H9 (cell line): ENCODE measurements around the gene CDH13. TPM values are rescaled to one million over a fixed set of nuclear protein-coding genes. Genes with fewer than 3 reads are reported as not detected.
A peak's percentile ranks its signal among the peaks of the same experiment; 100 is the strongest.

Experiments used
- DNase-seq: peaks from one replicate; pipeline ENCODE4 v3.0.0-alpha.2; 2017
- H2AFZ ChIP-seq: one replicate; pipeline ENCODE4 v1.6.1; 2013; ENCODE audit warnings: mild to moderate bottlenecking, low read length, control low read depth, moderate library complexity
- H2AK5ac ChIP-seq: 2 replicates; pipeline ENCODE4 v1.6.1; 2013; ENCODE audit warnings: low read length, control low read depth, mixed read lengths; ENCODE audit not compliant: insufficient read length
- H2BK120ac ChIP-seq: one replicate; pipeline ENCODE4 v1.6.1; 2013; ENCODE audit warnings: low read depth, mild to moderate bottlenecking, low read length, control low read depth, inconsistent platforms; ENCODE audit not compliant: poor library complexity, severe bottlenecking
- H2BK12ac ChIP-seq: 2 replicates; pipeline ENCODE4 v1.6.1; 2013; ENCODE audit warnings: low read length, control low read depth, mixed read lengths, low read depth; ENCODE audit not compliant: insufficient read length
- H2BK15ac ChIP-seq: 2 replicates; pipeline ENCODE4 v1.6.1; 2013; ENCODE audit warnings: low read depth, low read length, control low read depth
- H2BK20ac ChIP-seq: one replicate; pipeline ENCODE4 v1.6.1; 2013; ENCODE audit warnings: low read depth, mild to moderate bottlenecking, low read length, control low read depth, inconsistent platforms; ENCODE audit not compliant: poor library complexity, severe bottlenecking
- H2BK5ac ChIP-seq: 2 replicates; pipeline ENCODE4 v1.6.1; 2013; ENCODE audit warnings: low read length, control low read depth, mixed read lengths; ENCODE audit not compliant: insufficient read length
- H3K14ac ChIP-seq: 2 replicates; pipeline ENCODE4 v1.6.1; 2013; ENCODE audit warnings: low read length, control low read depth; ENCODE audit not compliant: insufficient read depth
- H3K18ac ChIP-seq: 2 replicates; pipeline ENCODE4 v1.6.1; 2013; ENCODE audit warnings: low read depth, mild to moderate bottlenecking, mixed read lengths, low read length, control low read depth; ENCODE audit not compliant: insufficient read length
- H3K23ac ChIP-seq: 2 replicates; pipeline ENCODE4 v1.6.1; 2013; ENCODE audit warnings: low read length, control low read depth, mixed read lengths, low read depth; ENCODE audit not compliant: insufficient read length
- H3K23me2 ChIP-seq: 2 replicates; pipeline ENCODE4 v1.6.1; 2013; ENCODE audit warnings: low read depth, mild to moderate bottlenecking, mixed read lengths, low read length, control low read depth; ENCODE audit not compliant: insufficient read length, poor library complexity, severe bottlenecking
- H3K27ac ChIP-seq: 2 replicates; pipeline ENCODE4 v1.5.1; 2013; ENCODE audit warnings: low read length, control low read depth, mixed read lengths, low read depth; ENCODE audit not compliant: insufficient read length
- H3K27me3 ChIP-seq: 2 replicates; pipeline ENCODE4 v1.6.1; 2013; ENCODE audit warnings: low read length, control low read depth, inconsistent platforms; ENCODE audit not compliant: insufficient read depth
- H3K4ac ChIP-seq: 2 replicates; pipeline ENCODE4 v1.6.1; 2013; ENCODE audit warnings: low read depth, mild to moderate bottlenecking, control low read depth, inconsistent platforms, low read length, moderate library complexity
- H3K4me1 ChIP-seq: 2 replicates; pipeline ENCODE4 v1.6.1; 2013; ENCODE audit warnings: low read length, control low read depth, inconsistent platforms; ENCODE audit not compliant: insufficient read depth
- H3K4me2 ChIP-seq: 2 replicates; pipeline ENCODE4 v1.6.1; 2013; ENCODE audit warnings: low read length, control low read depth, mixed read lengths; ENCODE audit not compliant: insufficient read length, insufficient read depth
- H3K56ac ChIP-seq: 2 replicates; pipeline ENCODE4 v1.6.1; 2013; ENCODE audit warnings: low read depth, mild to moderate bottlenecking, mixed read lengths, low read length, control low read depth; ENCODE audit not compliant: insufficient read length
- H3K79me1 ChIP-seq: 2 replicates; pipeline ENCODE4 v1.6.1; 2013; ENCODE audit warnings: low read depth, mild to moderate bottlenecking, moderate library complexity, low read length, control low read depth, inconsistent platforms; ENCODE audit not compliant: insufficient read depth, poor library complexity, severe bottlenecking
- H3K79me2 ChIP-seq: 2 replicates; pipeline ENCODE4 v1.6.1; 2013; ENCODE audit warnings: low read length, control low read depth, inconsistent platforms; ENCODE audit not compliant: insufficient read depth
- H3K9ac ChIP-seq: 2 replicates; pipeline ENCODE4 v1.6.1; 2013; ENCODE audit warnings: low read length, control low read depth, mixed read lengths; ENCODE audit not compliant: insufficient read length; ENCODE audit errors: extremely low read depth
- H3K9me3 ChIP-seq: one replicate; pipeline ENCODE4 v1.6.1; 2013; ENCODE audit warnings: low read depth, low read length, inconsistent platforms; ENCODE audit not compliant: control insufficient read depth
- H3T11ph ChIP-seq: one replicate; pipeline ENCODE4 v1.6.1; 2013; ENCODE audit warnings: mild to moderate bottlenecking, low read length, control low read depth, inconsistent platforms
- H4K20me1 ChIP-seq: one replicate; pipeline ENCODE4 v1.6.1; 2013; ENCODE audit not compliant: control insufficient read depth, insufficient read length, insufficient read depth
- H4K5ac ChIP-seq: 2 replicates; pipeline ENCODE4 v1.6.1; 2013; ENCODE audit warnings: low read depth, mild to moderate bottlenecking, mixed read lengths, low read length, control low read depth; ENCODE audit not compliant: insufficient read length
- H4K8ac ChIP-seq: replicated peaks from 2 replicates; pipeline ENCODE4 v1.6.1; 2013; ENCODE audit warnings: low read length, control low read depth, mixed read lengths, low read depth; ENCODE audit not compliant: insufficient read length
- H4K91ac ChIP-seq: 2 replicates; pipeline ENCODE4 v1.6.1; 2013; ENCODE audit warnings: low read depth, mild to moderate bottlenecking, moderate library complexity, mixed read lengths, low read length, control low read depth; ENCODE audit not compliant: insufficient read length
- H3K27ac Mint-ChIP-seq, 3 experiments: 2 replicates in 2 of 3; 3 replicates in 1 of 3; pipeline ENCODE4 v1.8.0; 2020 to 2021; ENCODE audit warnings: mixed read lengths in 3 of 3, mild to moderate bottlenecking in 1 of 3, moderate library complexity in 1 of 3
- H3K27me3 Mint-ChIP-seq: 2 replicates; pipeline ENCODE4 v1.8.0; 2021; ENCODE audit warnings: low read depth, mild to moderate bottlenecking, moderate library complexity, mixed read lengths
- H3K36me3 Mint-ChIP-seq, 3 experiments: 2 replicates in 2 of 3; 3 replicates in 1 of 3; pipeline ENCODE4 v1.8.0; 2020 to 2021; ENCODE audit warnings: low read depth in 3 of 3, mixed read lengths in 3 of 3; ENCODE audit not compliant: insufficient read depth in 1 of 3
- H3K4me1 Mint-ChIP-seq, 2 experiments: 2 replicates each; pipeline ENCODE4 v1.8.0; 2020; ENCODE audit warnings: mixed read lengths in 2 of 2
- H3K4me3 Mint-ChIP-seq, 2 experiments: 2 replicates in 1 of 2; 3 replicates in 1 of 2; pipeline ENCODE4 v1.8.0; 2020 to 2021; ENCODE audit warnings: mild to moderate bottlenecking in 2 of 2, mixed read lengths in 2 of 2, moderate library complexity in 1 of 2
- H3K9me3 Mint-ChIP-seq, 2 experiments: 2 replicates in 1 of 2; 3 replicates in 1 of 2; pipeline ENCODE4 v1.8.0; 2020; ENCODE audit warnings: mild to moderate bottlenecking in 2 of 2, mixed read lengths in 2 of 2, moderate library complexity in 1 of 2
- CTCF ChIP-seq: fragments of 200-600 bp; sonication (generic); conservative IDR thresholded peaks from 3 replicates; pipeline ENCODE4 v1.8.0; 2021; ENCODE audit warnings: antibody characterized with exemption, mild to moderate bottlenecking
- WGBS: extraction: QIAGEN DNeasy Blood & Tissue Kit; methylation state at CpG from one replicate; pipeline ENCODE4 v1.1.7; 2013; ENCODE audit warnings: missing lambda C conversion rate, low lambda C conversion rate, mixed read lengths; ENCODE audit not compliant: insufficient read length; ENCODE audit errors: extremely low coverage; 5-methylcytosine and 5-hydroxymethylcytosine counted together
- total RNA-seq: library from RNA; stranded (reverse); gene quantifications from 2 replicates; pipeline ENCODE4 v1.2.1, GENCODE V29; 2021

Gene CDH13
- total RNA-seq, 1 experiment from 2014 or later: 1.5 TPM

DNA sequence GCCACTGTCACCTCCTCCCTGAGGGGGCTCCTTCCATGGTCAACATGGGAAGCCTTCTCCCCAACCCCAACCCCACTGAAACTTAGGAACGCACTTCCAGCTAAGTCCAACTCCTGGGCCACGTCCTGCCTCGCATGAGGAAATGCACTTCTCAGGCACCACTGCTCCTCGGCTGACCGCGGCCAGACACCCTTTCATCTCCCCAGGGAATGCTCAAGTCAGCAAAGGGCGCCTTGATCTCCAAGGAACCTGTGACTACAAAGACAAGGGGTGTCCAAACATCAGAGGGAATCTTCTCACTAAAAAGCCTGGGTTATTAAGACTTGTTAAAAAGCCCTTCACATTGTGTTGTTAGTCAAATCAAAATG, 1056.1 kb downstream of the CDH13 start:
- Histone ChIP-seq H2AFZ (no peak overlapping the region), H2BK15ac (no peak overlapping the region), H4K8ac (no peak overlapping the region), H2BK20ac (no peak overlapping the region), H3K9ac (no peak overlapping the region), H4K5ac (no peak overlapping the region), H4K91ac (no peak overlapping the region), H2BK120ac (no peak overlapping the region), H3T11ph (no peak overlapping the region), H4K20me1 (no peaks in the 10 kb centered on the region), H3K79me2 (no peaks in the 10 kb centered on the region), H2AK5ac (no peak overlapping the region), H2BK12ac (no peak overlapping the region), H3K56ac (no peak overlapping the region), H2BK5ac (no peak overlapping the region), H3K27ac (no peak overlapping the region), H3K27me3 (no peaks in the 10 kb centered on the region), H3K23me2 (no peaks in the 10 kb centered on the region), H3K9me3 (no peaks in the 10 kb centered on the region), H3K23ac (no peak overlapping the region), H3K4me2 (no peak overlapping the region), H3K79me1 (no peaks in the 10 kb centered on the region), H3K14ac (no peak overlapping the region), H3K4ac (no peak overlapping the region), H3K18ac (no peak overlapping the region), H3K4me1 (no peaks in the 10 kb centered on the region; the same call in 1 of the 2 replicates)
- no peak overlapping the region for H3K4me3 Mint-ChIP-seq
- DNase-seq: no peak
- H3K36me3 Mint-ChIP-seq: no peaks in the 10 kb centered on the region; a peak in 1 of 7 replicates
- H3K4me1 Mint-ChIP-seq: peaks cover 19 to 20% of the 10 kb centered on the region in 2 experiments
- WGBS: no CpG with 5 or more reads among the region's 7 CpGs
- TF ChIP-seq CTCF: no peak
- H3K27me3 Mint-ChIP-seq: peaks cover 1% of the 10 kb centered on the region; the same call in 1 of the 2 replicates
- peak overlapping the region in 1 of 3 experiments; percentile 32; a peak in 2 of 7 replicates for H3K27ac Mint-ChIP-seq
- H3K9me3 Mint-ChIP-seq: no peaks in the 10 kb centered on the region
